ENCODE data around the gene XPR1. TPM values are rescaled to one million over a fixed set of nuclear protein-coding genes. Genes with fewer than 3 reads are reported as not detected.
"Not testable (repeated sequence)": the region's sequence is repeated elsewhere in the genome, so short reads cannot be mapped to it uniquely, and the experiment has no call there.

Gene XPR1
- total RNA-seq, 1 donor from 2014 or later: 71.8 TPM

- H3K4me1 Mint-ChIP-seq (ENCODE audit: unreplicated experiment); H3K27ac Mint-ChIP-seq (ENCODE audit: unreplicated experiment); H3K4me3 Mint-ChIP-seq (ENCODE audit: unreplicated experiment); DNase-seq (ENCODE audit: low spot score); H3K9me3 Mint-ChIP-seq (ENCODE audit: unreplicated experiment); H3K27me3 Mint-ChIP-seq (ENCODE audit: unreplicated experiment): not testable (repeated sequence)
- H3K36me3 Mint-ChIP-seq (ENCODE audit: low read depth, unreplicated experiment): peaks cover 10% of the 10 kb centered on the region
These were observed 79.4 kb downstream of the XPR1 start for GRCh38 chr1:180711260-180711659.

GRCh38 chr1:180720753-180721152, 88.9 kb downstream of the XPR1 start:
- H3K4me1 Mint-ChIP-seq (ENCODE audit: unreplicated experiment): no peaks in the 10 kb centered on the region
- peaks cover 1% of the 10 kb centered on the region for H3K27me3 Mint-ChIP-seq (ENCODE audit: unreplicated experiment)
- H3K36me3 Mint-ChIP-seq (ENCODE audit: low read depth, unreplicated experiment): no peaks in the 10 kb centered on the region
- DNase-seq (ENCODE audit: low spot score): no peak
- no peak overlapping the region for H3K27ac Mint-ChIP-seq (ENCODE audit: unreplicated experiment)
- no peak overlapping the region for H3K4me3 Mint-ChIP-seq (ENCODE audit: unreplicated experiment)
- H3K9me3 Mint-ChIP-seq (ENCODE audit: unreplicated experiment): no peaks in the 10 kb centered on the region
- TF ChIP-seq CTCF (IDR thresholded peaks at IDR 0.05; ENCODE audit: unreplicated experiment): no peak

- no peak for DNase-seq (ENCODE audit: low spot score)
- Mint-ChIP-seq H3K4me3 (ENCODE audit: unreplicated experiment) (no peak overlapping the region), H3K27ac (ENCODE audit: unreplicated experiment) (no peak overlapping the region), H3K27me3 (ENCODE audit: unreplicated experiment) (peaks cover 3% of the 10 kb centered on the region), H3K4me1 (ENCODE audit: unreplicated experiment) (no peaks in the 10 kb centered on the region), H3K9me3 (ENCODE audit: unreplicated experiment) (no peaks in the 10 kb centered on the region), H3K36me3 (ENCODE audit: low read depth, unreplicated experiment) (no peaks in the 10 kb centered on the region)
- TF ChIP-seq CTCF (IDR thresholded peaks at IDR 0.05; ENCODE audit: unreplicated experiment): no peak
These were observed 90.8 kb downstream of the XPR1 start for GRCh38 chr1:180722586-180722985.

- H3K36me3 Mint-ChIP-seq (ENCODE audit: low read depth, unreplicated experiment): no peaks in the 10 kb centered on the region
- no peak for TF ChIP-seq CTCF (IDR thresholded peaks at IDR 0.05; ENCODE audit: unreplicated experiment)
- H3K4me3 Mint-ChIP-seq (ENCODE audit: unreplicated experiment): no peak overlapping the region
- H3K4me1 Mint-ChIP-seq (ENCODE audit: unreplicated experiment): no peaks in the 10 kb centered on the region
- no peak for DNase-seq (ENCODE audit: low spot score)
- H3K27me3 Mint-ChIP-seq (ENCODE audit: unreplicated experiment): peaks cover 4% of the 10 kb centered on the region
- no peak overlapping the region for H3K27ac Mint-ChIP-seq (ENCODE audit: unreplicated experiment)
- H3K9me3 Mint-ChIP-seq (ENCODE audit: unreplicated experiment): no peaks in the 10 kb centered on the region
These were observed 92.2 kb downstream of the XPR1 start for GRCh38 chr1:180724055-180724454.

- not testable (repeated sequence) for H3K27ac Mint-ChIP-seq (ENCODE audit: unreplicated experiment); H3K4me1 Mint-ChIP-seq (ENCODE audit: unreplicated experiment); H3K36me3 Mint-ChIP-seq (ENCODE audit: low read depth, unreplicated experiment); H3K4me3 Mint-ChIP-seq (ENCODE audit: unreplicated experiment); H3K27me3 Mint-ChIP-seq (ENCODE audit: unreplicated experiment); H3K9me3 Mint-ChIP-seq (ENCODE audit: unreplicated experiment); DNase-seq (ENCODE audit: low spot score)
These were observed 94.2 kb downstream of the XPR1 start for GRCh38 chr1:180726024-180726423.

GRCh38 chr1:180727751-180728150, 95.9 kb downstream of the XPR1 start:
- DNase-seq (ENCODE audit: low spot score); H3K27ac Mint-ChIP-seq (ENCODE audit: unreplicated experiment); H3K4me1 Mint-ChIP-seq (ENCODE audit: unreplicated experiment); H3K4me3 Mint-ChIP-seq (ENCODE audit: unreplicated experiment); H3K27me3 Mint-ChIP-seq (ENCODE audit: unreplicated experiment); H3K9me3 Mint-ChIP-seq (ENCODE audit: unreplicated experiment): not testable (repeated sequence)
- peaks cover 22% of the 10 kb centered on the region for H3K36me3 Mint-ChIP-seq (ENCODE audit: low read depth, unreplicated experiment)

Data from endothelial cell (in vitro differentiated cells).